Neural crest cell (in vitro differentiated cells): ENCODE results near the gene PAK1. TPM values are rescaled to one million over a fixed set of nuclear protein-coding genes. Genes with fewer than 3 reads are reported as not detected.

Source experiments
- DNase-seq: peaks from one replicate; pipeline ENCODE4 v3.0.0; 2021; ENCODE audit warnings: low read depth, mixed read lengths, low spot score
- H3K27ac Mint-ChIP-seq: one replicate; pipeline ENCODE4 v1.8.0; 2021; ENCODE audit warnings: mild to moderate bottlenecking, mixed read lengths; ENCODE audit not compliant: unreplicated experiment
- H3K27me3 Mint-ChIP-seq: 2 replicates; pipeline ENCODE4 v1.8.0; 2021; ENCODE audit warnings: low read depth, mild to moderate bottlenecking, mixed read lengths
- H3K36me3 Mint-ChIP-seq: 2 replicates; pipeline ENCODE4 v1.8.0; 2021; ENCODE audit warnings: low read depth, mild to moderate bottlenecking, mixed read lengths
- H3K4me1 Mint-ChIP-seq: 2 replicates; pipeline ENCODE4 v1.8.0; 2021; ENCODE audit warnings: mixed read lengths
- H3K4me3 Mint-ChIP-seq: one replicate; pipeline ENCODE4 v1.8.0; 2021; ENCODE audit warnings: mild to moderate bottlenecking, mixed read lengths
- H3K9me3 Mint-ChIP-seq: 2 replicates; pipeline ENCODE4 v1.8.0; 2021; ENCODE audit warnings: mixed read lengths
- total RNA-seq: library from RNA; stranded (reverse); gene quantifications from 2 replicates; pipeline ENCODE4 v1.2.1, GENCODE V29; 2021
- TF ChIP-seq, protein P1 (sequence below): fragments of 200-600 bp; sonication (generic); conservative IDR thresholded peaks from 2 replicates; pipeline ENCODE4 v1.5.0; 2021; ENCODE audit warnings: antibody characterized with exemption, mild to moderate bottlenecking

Gene PAK1
- total RNA-seq, 1 donor from 2014 or later: 60.5 TPM

DNA sequence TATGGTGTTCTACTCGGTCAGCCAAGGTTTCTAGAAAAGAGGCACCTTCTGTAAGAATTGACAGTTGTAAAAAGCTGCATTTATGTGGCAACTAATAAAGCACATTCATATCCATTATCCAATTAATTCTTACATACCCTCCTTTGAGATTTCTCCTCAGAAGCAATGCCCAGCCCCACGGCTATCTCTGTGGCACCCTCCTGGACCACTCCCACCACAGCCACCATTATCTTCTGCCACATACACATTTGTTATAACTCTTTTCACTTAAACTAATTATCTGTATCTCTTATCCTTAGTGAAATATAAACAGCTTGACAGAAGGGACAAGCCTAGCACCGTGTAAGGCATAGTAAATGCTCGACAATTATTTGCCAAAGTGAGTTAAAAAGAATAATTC, 48.5 kb downstream of the PAK1 start:
- Mint-ChIP-seq H3K4me3 (no peak overlapping the region), H3K9me3 (no peaks in the 10 kb centered on the region), H3K4me1 (peaks cover 34% of the 10 kb centered on the region)

DNA sequence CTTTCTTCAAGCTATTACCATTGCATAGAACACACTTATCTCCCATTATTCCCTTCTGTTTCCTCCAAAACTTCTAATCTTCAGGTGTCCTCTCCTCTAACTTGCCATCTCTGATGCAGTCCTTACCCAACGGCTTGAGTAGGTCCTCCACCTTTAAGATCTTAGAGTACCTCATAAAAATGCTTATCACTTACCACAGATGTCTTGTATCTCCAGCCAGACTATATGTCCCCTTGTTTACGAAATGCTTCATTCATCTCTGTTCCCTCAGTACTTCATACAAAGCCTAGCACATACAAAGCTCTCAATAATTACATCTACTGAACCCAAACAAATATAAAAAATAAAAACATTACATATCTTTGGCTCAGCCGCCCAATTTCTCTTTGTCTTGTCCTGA, 49.2 kb downstream of the PAK1 start:
- H3K9me3 Mint-ChIP-seq: no peaks in the 10 kb centered on the region
- no peaks in the 10 kb centered on the region for H3K36me3 Mint-ChIP-seq
- no peak overlapping the region for H3K27ac Mint-ChIP-seq
- TF ChIP-seq, protein P1, sequence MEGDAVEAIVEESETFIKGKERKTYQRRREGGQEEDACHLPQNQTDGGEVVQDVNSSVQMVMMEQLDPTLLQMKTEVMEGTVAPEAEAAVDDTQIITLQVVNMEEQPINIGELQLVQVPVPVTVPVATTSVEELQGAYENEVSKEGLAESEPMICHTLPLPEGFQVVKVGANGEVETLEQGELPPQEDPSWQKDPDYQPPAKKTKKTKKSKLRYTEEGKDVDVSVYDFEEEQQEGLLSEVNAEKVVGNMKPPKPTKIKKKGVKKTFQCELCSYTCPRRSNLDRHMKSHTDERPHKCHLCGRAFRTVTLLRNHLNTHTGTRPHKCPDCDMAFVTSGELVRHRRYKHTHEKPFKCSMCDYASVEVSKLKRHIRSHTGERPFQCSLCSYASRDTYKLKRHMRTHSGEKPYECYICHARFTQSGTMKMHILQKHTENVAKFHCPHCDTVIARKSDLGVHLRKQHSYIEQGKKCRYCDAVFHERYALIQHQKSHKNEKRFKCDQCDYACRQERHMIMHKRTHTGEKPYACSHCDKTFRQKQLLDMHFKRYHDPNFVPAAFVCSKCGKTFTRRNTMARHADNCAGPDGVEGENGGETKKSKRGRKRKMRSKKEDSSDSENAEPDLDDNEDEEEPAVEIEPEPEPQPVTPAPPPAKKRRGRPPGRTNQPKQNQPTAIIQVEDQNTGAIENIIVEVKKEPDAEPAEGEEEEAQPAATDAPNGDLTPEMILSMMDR: no peak
- peaks cover 35% of the 10 kb centered on the region for H3K4me1 Mint-ChIP-seq
- DNase-seq: no peak
- no peak overlapping the region for H3K4me3 Mint-ChIP-seq
- H3K27me3 Mint-ChIP-seq: no peaks in the 10 kb centered on the region

More for the DNA sequence above, 48.5 kb downstream of the PAK1 start:
- no peak for DNase-seq
- Mint-ChIP-seq H3K27ac (no peak overlapping the region), H3K36me3 (no peaks in the 10 kb centered on the region), H3K27me3 (no peaks in the 10 kb centered on the region)
- TF ChIP-seq, protein P1: no peak

DNA sequence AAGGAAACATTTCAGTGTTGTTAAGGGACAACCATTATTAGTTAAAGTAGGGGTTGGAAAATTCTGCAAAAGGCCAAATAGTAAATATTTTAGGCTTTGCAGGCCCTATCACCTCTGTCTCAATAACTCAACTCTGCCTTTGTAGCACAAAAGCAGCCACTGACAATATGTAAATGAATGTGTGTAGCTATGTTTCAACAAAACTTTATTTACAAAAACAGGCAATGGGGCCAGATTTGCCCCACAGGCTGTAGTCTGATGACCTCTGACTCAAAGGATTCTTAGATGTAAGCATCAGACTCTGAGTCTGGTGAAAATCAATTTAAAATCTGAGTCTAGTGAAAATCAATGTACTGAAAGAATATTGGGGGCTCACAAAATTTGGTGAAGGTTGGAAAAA, 50.3 kb downstream of the PAK1 start:
- no peak overlapping the region for H3K4me3 Mint-ChIP-seq
- H3K36me3 Mint-ChIP-seq: no peaks in the 10 kb centered on the region
- no peak overlapping the region for H3K27ac Mint-ChIP-seq
- H3K4me1 Mint-ChIP-seq: peaks cover 35% of the 10 kb centered on the region
- DNase-seq: no peak
- H3K9me3 Mint-ChIP-seq: no peaks in the 10 kb centered on the region
- TF ChIP-seq, protein P1: no peak
- no peaks in the 10 kb centered on the region for H3K27me3 Mint-ChIP-seq

DNA sequence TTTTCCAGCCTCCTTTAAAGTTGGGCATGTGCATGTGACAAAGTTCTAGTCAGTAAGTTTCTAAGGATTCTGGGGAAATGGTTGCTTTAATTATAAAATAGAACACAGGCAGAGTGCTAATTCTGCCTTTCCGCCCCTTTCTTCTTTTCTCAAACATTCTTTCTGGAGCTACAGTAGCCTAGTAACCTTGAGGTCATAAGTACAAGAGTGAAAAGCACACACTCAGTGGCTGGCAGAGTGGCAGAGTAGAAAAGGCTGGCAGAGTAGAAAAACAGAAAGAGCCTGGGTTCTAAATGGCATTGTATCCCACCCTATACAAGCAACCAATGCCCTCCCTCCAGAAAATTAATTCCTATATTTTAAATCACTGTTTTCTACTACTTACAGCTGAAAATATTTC, 51.2 kb downstream of the PAK1 start:
- Mint-ChIP-seq H3K27me3 (no peaks in the 10 kb centered on the region), H3K4me3 (no peak overlapping the region), H3K36me3 (no peaks in the 10 kb centered on the region), H3K9me3 (no peaks in the 10 kb centered on the region), H3K27ac (no peak overlapping the region), H3K4me1 (peaks cover 35% of the 10 kb centered on the region)
- DNase-seq: no peak
- TF ChIP-seq, protein P1: no peak

DNA sequence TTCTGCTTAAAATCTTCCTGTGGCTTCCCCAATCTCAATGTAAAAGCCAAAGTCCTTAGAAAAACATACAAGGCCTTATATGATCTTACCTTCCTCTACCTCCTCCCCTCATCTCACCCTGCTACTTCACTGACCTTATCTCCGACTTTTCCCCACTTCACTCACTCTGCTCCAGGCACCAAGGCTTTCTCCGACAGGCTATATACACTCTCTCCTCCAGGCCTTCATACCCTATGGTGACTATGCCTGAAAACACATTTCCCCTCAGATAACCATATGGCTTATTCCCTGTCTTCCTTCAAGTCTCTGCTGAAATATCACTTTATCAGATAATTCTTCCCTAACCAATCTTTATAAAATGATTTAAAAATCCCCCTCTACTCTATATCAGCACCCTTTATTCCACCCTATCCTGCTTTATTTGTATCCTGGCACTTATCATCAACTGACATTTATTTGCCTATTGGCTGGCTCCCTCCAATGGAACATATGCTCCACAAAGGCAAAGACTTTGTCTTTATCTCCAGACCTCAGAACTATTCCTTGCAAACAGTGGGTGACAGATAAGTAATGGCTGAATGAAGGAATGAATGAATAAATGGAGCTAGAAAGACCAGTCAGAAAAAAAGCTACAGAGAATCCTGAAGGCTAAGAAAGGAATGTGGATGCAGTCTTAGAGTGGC, 52.7 kb downstream of the PAK1 start:
- H3K27me3 Mint-ChIP-seq: no peaks in the 10 kb centered on the region
- H3K4me3 Mint-ChIP-seq: no peak overlapping the region
- no peaks in the 10 kb centered on the region for H3K9me3 Mint-ChIP-seq
- no peak overlapping the region for H3K27ac Mint-ChIP-seq
- TF ChIP-seq, protein P1: no peak
- peaks cover 31% of the 10 kb centered on the region for H3K4me1 Mint-ChIP-seq
- H3K36me3 Mint-ChIP-seq: no peaks in the 10 kb centered on the region
- DNase-seq: no peak
